Hepatic stellate cell (primary cell): ENCODE measurements around the gene ARF1.
"Not testable (repeated sequence)": the region's sequence is repeated elsewhere in the genome, so short reads cannot be mapped to it uniquely, and the experiment has no call there.

Source experiments
- DNase-seq: peaks from one replicate; pipeline ENCODE4 v3.0.0; 2011; ENCODE audit warnings: low spot score

ARF1 gene

DNA sequence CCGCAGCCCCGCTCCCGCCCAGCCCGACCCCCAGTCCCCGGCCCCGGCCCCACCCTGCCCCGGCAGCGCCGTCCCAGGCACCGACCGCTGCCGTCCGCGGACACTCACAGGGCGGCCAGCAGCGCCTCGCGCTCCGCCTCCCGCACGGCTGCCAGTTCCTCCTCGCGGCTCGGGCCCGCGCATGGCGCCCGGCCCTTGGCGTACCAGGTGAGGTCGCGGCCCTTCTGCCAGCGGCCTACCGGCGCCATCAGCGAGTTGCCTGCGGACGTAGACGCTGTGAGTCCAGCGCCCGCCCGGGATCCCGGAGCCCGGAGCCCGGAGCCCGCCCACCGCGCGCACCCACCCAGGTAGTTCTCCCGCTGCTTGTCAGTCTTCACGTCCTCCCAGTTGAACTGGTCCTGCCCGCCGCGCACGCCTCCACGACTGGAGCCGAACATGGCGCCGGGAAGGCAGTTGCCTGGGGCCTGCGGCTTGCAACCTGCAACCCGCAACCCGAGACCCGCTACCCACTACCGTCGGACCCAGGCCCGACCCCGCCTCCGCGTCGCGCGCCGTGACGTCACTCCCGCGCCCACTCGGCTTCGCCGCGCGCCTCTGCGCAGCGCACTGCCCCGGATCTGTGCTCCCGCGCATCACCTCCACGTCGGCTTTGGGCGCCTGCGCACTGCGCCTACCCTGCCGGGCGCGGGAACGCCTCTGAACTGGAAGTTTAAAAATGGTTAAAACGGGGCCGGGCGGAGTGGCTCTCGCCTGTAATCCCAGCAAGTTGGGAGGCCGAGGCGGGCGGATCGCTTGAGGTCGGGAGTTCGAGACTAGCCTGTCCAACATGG is 20.5 kb downstream of the ARF1 start, which contains the start of gene C1orf35:
Gene C1orf35, minus strand, starts transcription at position 535 of the 830 bp plus-strand sequence. Its CDS starts 98 bp downstream, at position 437.
- DNase-seq: peak; percentile 99

DNA sequence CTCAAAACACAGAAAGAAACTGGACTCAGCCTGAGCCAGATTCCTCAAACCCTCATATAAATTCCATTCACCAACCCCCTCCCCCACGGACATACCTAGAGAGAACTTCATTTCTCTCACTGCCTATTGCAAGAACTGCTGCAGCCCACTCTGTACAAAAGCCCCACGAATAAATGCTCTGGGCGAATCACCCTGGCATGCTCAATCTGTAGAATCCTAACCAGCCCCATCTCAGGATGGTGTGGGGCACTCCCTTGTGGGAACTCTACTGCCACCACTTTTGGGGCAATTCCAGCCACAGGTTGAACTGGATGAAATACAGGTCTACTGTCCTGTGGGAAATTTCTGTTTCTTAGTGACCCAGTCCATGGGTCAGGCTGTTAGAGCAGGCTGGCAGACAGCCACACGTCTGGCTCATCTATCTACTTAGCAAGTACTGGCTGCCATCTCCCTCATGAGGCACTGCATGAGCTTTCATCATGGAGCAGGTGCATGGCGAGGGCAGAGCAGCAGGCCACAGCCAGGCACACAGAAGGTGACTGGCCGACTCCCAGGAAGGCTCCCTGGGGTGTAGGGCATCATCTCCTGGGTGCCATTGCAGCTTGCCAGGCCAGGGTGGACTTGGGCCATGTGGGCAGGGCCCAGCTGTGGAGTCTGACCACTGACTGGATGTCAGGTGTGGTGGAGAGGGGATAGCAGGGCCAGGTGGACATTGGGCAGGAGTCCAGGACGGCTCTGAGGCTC is 22.2 kb downstream of the ARF1 start:
- DNase-seq: no peak

DNA sequence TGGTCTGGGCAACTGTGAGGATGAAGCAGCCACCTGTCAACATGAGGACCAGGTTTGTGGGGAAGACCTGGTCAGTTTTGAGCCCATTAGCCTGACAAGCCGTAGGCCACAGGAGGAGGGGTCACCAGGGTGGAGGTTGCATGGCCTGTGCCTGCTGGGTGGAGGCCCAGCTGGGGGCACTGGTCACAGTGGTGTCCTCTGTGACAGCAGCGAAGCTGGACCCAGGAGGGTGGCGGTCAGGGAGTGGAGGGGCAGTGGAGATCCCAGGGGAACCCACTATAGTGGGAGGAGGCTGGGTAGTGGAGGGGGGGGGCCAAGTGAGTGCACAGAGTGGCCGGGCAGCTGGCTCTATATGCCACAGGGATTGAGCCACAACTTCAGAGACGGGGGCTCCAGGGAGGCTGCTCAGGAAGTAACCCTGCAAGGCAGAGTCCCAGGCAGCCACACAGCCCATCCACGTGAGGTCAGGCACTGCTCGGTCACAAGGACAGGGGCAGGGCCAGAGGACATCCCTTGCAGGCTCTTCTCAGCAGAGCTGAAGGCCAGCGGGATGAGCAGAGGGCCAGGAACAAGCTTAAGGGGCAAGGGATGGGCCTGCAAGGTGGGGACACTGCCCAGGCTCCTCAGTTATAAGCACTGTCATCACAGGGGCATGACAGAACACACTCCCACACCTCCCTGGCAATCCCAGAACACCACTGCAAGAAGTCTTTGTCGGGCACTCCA is 22.9 kb downstream of the ARF1 start:
- no peak for DNase-seq

DNA sequence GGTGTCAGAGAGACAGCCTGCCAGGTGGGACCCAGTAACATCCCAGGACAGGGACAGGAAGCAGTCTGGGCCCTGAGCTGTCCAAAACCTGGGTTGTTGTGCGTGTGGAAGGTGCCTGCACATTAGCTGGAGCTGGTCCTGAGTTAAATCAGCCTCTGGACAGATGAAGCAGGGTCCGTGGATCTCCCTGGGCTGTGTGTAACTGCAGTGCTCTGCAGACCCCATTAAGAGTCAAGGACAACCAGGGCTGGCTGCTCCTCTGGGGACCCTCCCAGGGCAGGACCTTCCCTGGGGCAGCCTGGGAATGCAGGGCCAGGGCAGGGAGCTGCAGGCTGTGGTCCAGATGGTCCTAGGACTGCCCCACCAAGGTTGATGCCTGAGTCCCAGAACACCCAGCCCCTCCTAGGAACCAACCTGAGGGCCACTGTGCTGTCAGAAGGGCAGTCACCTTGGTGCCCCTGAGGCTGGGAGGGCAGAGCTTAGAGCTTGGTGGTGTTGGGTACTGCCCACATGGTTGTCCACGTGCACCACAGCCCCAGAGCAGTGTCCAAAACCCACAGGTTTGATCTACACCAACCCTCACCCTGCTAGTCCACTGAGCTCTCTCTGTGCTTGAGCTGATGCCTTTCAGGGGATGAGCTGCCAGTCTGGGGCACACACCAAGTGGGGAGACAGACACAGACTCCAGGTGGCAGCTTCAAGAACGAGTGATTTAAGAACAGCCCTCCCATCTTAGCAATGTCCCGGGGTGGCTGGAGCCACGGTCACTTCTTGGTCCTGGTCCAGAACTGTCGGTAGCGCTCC is 23.7 kb downstream of the ARF1 start:
- DNase-seq: no peak

DNA sequence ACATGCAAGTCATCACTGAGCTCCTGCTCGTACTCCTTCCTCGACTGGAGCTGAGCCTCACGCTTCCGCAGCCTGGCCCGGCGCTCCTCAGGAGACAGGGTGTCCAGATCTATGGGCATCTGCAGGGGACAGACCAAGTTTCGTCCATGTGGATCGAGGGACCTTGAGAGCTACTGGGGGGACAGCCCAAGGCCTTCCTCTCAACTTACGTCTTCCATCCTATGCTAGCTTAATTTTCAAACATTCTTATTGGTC is 24.2 kb downstream of the ARF1 start:
- no peak for DNase-seq

DNA sequence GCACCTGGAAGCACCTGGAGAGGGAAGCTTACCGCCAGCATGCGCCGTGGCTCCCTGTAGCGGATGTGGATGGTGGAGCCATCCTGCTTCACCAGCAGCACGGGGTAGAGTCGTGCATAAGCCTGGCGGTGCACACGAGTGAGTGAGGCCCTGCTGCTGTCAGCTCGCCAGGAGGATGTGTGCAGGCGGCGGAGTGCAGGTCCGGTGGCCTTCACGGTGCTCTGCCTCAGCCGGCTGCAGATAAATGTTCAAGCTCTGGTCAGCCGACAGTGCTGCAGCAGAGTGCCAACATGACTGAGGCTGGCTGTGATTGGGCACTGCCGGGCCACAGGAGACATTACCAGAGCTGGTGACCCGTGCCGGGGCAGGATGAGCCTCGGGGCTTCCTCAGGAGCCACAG is 25.1 kb downstream of the ARF1 start:
- DNase-seq: no peak

DNA sequence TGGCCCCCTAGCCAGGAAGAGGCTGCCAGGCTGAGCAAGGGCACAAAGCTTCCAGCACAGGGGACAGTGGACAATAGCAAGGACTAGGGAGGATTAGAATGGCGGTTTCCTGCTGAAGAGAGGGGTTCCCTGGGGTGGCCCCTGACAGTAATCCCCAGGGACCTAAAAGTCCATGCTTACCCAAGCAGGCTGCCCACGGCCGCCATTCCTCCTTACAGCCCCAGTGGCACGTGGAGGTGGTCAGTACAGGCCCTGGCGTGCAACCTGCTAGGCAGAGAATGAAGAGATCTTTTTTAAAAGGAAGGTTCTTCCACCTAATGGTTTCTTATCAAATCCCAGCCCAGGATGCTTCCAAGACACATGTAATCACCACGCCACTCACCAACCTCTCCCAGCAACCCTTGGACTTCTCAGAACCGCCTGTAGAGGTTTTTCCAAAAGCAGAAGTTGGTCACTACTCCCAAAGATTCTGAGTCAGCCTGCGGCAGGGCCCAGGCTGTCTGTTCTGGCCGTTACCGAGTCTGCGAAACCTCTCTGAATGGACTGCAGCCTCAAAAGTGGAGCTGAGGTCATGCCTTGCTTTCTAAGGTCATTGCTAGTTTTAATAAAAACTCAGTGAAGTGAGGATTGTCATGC is 25.7 kb downstream of the ARF1 start:
- no peak for DNase-seq

DNA sequence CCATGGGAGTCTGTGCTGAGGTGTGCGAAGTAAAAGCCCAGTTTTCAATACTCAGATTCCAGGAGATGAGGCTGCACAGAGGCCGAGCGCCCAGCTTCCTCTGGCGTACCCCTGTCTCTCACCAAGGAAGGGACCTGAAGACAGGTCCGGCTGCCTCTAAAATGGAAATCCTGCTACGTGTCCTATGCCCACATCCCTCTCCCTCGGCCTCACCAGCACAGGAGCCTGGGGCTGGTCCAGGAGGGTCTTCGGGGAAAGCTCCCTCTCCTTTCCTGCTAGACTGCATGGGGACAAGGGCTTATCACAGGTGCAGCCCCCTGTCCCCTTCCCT is 26.2 kb downstream of the ARF1 start:
- no peak for DNase-seq

DNA sequence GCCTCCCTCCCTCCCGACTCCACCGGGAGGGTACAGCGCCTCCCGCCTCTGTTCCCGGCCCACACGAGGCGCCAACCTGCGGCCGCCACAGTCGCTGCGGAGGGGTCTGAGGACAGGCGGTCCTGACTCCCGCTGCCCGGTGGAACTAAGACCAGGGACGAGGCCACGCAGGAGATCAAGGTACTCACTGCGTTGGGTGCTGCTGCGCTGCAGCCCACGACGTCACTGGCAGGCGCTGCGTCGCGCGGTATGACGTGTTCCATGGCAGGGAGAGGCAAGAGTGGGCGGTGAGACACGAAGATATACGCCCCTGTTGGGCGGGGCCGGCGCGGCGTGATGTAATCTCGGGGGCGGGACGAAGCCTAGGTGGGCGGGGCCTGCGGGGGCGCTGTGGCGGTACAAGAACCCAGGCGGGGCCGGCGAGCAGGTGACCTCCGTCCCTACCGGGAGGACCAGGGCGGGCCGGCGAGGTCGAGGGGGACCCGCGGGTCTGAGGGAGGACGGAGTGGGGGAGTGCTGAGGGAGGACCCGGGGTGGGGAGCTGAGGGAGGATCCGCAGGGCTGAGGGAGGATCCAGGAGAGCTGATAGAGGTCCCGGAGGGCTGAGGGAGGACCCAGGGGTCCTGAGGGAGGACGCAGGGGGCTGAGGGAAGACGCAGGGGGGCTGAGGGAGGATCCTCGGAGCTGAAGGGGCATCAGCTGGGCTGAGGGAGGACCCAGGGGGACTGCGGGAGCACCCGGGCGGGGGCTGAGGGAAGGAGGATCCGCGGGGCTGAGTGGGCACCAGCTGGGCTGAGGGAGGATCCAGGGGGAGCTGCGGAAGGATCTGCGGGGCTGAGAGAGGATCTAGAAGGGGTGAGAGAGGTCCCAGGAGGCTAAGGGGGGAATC is 26.8 kb downstream of the ARF1 start, which contains the start of gene MRPL55:
Gene MRPL55, minus strand, starts transcription at position 227 of the 889 bp plus-strand sequence. CDS start 1,039 bp downstream, outside the sequence.
- DNase-seq: peak; percentile 96

DNA sequence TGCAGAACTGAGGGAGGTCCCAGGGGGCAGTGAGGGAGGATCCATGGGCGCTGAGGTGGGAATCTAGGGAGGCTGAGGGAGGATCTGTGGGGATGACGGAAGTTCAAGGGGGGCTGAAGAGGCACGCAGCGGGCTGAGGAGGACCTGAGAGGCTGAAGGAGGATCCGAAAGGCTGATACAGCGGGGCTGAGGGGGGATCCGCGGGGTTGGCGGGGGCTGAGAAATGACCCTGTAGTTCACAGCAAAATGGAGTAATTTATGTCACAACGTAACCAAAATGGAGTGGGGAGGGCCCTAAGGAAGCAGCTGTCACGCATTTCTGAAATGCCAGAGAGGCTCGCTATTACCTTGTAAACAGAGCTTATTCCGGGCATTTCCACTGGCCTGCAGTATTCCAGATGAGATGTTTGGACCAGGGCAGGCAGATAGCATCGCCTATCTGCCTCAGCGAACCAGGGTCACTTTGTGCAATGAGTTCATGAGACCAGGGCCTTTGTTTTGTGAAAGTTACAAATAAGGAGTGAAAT is 27.5 kb downstream of the ARF1 start:
- DNase-seq: no peak

DNA sequence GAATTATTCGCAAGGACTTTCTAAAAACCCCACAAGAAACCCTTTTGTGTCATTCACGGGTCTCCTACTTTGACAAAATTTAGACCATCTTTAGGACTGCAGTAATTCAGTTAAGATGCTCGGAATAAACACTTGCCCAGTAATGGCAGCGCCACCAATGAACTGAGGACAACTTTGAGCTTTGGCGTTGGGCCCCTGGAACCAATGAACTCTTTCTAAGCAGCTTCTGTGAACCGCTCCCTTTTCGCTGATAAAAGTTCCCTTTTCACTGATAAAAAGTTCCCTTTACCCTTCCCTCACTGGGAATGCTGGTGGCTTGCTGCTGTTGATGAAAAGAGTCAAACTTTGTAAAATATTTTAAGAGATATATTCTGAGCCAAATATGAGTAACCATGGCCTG is 28.0 kb downstream of the ARF1 start:
- no peak for DNase-seq

DNA sequence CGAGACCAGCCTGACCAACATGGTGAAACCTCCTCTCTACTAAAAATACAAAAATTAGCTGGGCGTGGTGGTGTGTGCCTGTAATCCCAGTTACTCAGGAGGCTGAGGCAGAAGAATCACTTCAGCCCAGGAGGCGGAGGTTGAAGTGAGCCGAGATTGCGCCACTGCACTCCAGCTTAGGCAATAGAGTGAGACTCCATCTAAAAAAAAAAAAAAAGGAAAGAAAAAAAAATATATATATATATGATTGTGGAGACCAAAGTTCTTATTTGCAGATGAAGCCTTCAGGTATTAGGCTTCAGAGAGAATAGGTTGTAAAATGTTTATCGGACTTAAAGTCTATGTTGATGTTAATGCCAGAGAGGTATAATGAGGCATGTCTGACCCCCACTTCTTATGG is 28.8 kb downstream of the ARF1 start:
- not testable (repeated sequence) for DNase-seq

DNA sequence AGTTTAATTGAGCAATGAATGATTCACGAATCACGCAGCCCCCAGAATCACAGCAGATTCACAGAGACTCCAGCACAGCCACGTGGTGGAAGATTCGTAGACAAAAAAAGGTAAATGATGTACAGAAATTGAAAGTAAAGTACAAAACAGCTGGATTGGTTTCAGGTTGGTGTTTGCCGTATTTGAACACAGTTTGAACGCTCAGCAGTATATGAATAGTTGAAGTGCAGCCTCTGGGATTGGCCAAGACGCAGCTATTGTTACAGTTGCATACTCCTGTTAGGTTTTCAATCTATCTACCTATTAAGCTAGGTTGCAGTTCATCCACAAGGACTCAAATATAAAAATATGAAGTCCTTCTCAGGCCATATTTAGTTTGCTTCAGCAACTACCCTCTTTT is 29.7 kb downstream of the ARF1 start:
- DNase-seq: no peak

DNA sequence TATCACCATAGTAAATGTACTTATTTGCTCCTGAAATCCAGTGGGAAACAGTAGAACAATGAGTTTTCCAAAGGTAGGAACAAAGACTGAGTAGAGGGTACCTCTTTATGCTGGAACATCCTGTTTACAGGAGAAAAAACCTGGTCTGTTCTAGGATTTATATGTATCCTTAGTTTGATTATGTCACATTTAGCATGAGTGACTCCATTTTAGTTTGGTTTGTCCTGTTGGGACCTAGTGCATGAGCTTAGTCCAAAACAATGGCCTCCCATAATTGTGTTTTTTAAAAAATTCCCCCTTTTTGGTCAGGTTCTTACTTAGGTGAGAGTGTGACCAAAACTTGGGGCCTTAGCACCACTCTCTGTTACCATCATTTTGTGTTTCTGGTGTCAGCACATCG is 30.1 kb downstream of the ARF1 start:
- DNase-seq: no peak

DNA sequence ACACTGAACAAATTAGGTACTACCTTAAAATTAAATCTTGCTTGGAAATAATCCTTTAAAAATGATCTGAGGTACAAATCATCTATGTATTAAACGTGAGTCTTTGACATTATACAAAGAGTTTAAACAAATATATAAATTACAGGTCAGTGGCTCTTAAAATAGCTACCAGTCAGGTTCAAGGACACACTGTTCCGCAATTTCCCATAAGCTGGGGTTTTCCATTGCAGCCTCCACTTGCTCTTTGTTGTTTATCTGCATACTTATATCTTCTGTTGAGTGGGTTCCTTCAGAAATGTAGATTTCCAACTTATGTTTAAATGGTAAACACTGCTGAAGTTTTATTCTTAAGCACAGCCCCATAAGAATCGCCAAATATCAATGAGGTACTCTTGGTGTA is 32.3 kb downstream of the ARF1 start:
- no peak for DNase-seq

DNA sequence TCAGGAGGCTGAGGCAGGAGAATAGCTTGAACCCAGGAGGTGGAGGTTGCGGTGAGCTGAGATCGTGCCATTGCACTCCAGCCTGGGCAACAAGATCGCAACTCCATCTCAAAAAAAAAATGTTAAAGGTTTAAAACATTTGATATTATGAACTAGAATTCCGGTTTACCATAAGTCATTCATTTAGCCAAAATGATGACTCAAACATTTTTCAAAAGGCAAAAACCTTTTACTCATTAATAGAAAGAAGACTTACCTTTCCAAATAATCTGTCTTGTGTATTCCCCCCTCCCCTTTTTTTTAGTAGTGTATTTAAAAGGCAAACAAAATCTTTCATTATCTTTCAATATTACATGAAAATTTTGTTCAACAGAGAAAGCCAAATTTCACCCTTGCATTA is 34.8 kb downstream of the ARF1 start:
- no peak for DNase-seq

DNA sequence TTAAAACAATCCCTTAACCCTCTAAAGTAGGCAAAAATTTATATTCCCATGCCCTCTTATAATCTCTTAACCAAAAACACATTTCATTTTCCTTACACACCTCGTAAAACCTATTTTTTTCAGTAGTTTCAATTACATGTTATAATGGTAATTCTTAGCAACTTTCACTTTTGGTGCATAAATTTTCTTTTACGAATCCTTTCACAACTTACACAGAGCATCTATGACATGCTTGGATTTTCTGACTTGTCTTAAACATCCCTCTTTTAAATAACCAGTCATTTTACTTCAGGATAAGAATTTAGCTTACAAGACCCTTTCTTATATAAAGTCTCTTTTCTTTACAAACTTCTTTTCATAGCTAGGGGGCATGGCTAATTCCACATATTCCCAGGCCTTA is 35.5 kb downstream of the ARF1 start:
- DNase-seq: no peak

DNA sequence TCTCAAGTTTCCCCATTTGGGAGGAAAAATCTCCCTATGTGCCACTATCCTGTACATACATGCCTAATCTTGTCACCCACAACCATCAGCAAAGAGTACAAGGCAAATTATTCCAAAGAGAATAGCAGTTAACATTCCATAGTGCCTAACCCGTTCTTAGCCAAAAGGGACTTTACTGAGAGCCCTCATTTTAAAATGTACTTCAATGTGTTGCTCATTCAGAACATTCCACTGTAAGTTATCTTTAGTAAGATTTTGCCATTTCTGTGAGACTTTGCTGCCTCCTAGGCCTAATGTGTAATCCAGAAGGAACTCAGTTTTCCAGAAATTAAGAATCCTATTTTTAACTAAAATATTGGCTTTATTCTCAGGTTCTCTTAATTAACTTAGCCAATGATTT is 37.8 kb downstream of the ARF1 start:
- DNase-seq: no peak

DNA sequence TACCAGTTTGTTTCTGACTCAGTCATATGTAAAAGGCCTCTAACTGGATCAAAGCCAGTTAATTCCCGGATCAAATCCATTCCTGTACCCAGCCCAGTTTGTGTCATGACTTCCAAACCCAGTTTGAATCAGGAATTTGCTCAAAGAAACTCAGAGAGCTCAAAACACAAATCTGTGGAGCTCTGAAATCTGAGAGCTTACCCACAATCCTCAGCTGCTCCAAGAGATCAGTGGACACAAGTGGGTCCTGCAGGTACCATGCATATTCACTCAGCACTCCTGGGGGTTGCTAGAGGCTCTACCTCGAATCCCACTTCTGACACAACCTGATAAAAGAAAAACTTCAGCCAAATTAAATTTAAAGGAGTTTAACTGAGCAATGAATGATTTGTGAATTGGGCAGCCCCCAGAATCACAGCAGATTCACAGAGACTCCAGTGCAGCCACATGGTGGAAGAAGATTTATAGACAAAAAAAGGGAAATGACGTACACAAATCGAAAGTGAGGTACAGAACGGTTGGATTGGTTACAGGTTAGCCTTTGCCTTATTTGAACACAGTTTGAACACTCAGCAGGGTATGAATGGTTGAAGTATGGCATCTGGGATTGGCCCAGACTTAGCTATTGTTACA is 38.5 kb downstream of the ARF1 start:
- DNase-seq: no peak

DNA sequence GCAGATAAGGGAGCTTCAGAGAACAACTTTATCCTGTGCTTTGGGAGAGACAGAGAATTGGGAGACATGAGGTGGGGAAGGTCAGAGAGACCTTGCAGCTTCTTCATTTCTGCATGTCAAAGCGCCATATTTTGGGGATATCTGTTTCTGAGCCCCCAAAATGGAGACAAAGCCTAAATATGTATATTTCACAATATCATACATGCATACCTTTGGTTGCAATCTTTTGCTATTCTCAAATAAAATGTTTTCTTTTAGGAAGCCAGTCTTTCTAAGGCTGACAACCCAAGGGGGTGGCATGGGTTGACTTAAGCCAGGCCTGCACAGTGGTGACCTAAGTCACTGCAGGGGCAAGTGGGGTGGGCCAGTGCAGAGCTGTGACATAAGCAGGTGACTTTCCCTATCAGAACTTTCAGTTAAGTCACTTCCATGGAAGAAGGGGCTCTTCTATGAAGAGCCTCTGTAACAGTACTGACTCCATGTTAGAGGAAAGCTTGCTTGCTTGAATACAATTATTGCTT is 40.5 kb downstream of the ARF1 start:
- DNase-seq: no peak
